ENCODE results near the gene SUGCT.

The SUGCT gene

GRCh38 chr7:40544221-40544723, 409.5 kb downstream of the SUGCT start:
- Histone ChIP-seq H4K20me1 (ENCODE audit: insufficient read depth, low read length, poor library complexity, severe bottlenecking) (no peaks in the 10 kb centered on the region), H3K4me2 (ENCODE audit: low read depth, low read length, poor library complexity, severe bottlenecking) (no peak overlapping the region), H3K36me3 (ENCODE audit: insufficient read depth, low read length) (no peaks in the 10 kb centered on the region), H3K9ac (ENCODE audit: low read depth, low read length, poor library complexity, severe bottlenecking) (no peak overlapping the region), H3K4me1 (ENCODE audit: insufficient read depth, low read length, poor library complexity, severe bottlenecking) (no peaks in the 10 kb centered on the region), H3K27me3 (ENCODE audit: insufficient read depth, low read length, poor library complexity, severe bottlenecking) (no peaks in the 10 kb centered on the region), H3F3A (ENCODE audit: low read depth) (no peaks in the 10 kb centered on the region), H3K9me2 (replicated peaks; ENCODE audit: low read depth, low read length) (no peaks in the 10 kb centered on the region), H3K9me3 (ENCODE audit: insufficient read depth, low read depth, low read length) (no peaks in the 10 kb centered on the region), H3K4me3 (ENCODE audit: low read length, poor library complexity, severe bottlenecking) (no peak overlapping the region), H2AFZ (ENCODE audit: low read length) (no peak overlapping the region), H3K79me2 (ENCODE audit: insufficient read depth, low read length) (no peaks in the 10 kb centered on the region)
- TF ChIP-seq CTCF (conservative IDR thresholded peaks at IDR 0.05; ENCODE audit: low read length) (no peak), EZH2phosphoT487 (IDR thresholded peaks at IDR 0.05; ENCODE audit: borderline replicate concordance) (no peak)

- H3K79me2 ChIP-seq (ENCODE audit: insufficient read depth, low read length): no peaks in the 10 kb centered on the region
- peaks cover 4% of the 10 kb centered on the region for H3K4me1 ChIP-seq (ENCODE audit: insufficient read depth, low read length, poor library complexity, severe bottlenecking)
- no peaks in the 10 kb centered on the region for H3K27me3 ChIP-seq (ENCODE audit: insufficient read depth, low read length, poor library complexity, severe bottlenecking)
- H3K4me3 ChIP-seq (ENCODE audit: low read length, poor library complexity, severe bottlenecking): no peak overlapping the region
- no peak overlapping the region for H3K4me2 ChIP-seq (ENCODE audit: low read depth, low read length, poor library complexity, severe bottlenecking)
- H2AFZ ChIP-seq (ENCODE audit: low read length): no peak overlapping the region
- H3F3A ChIP-seq (ENCODE audit: low read depth): no peaks in the 10 kb centered on the region
- no peak overlapping the region for H3K9ac ChIP-seq (ENCODE audit: low read depth, low read length, poor library complexity, severe bottlenecking)
- no peaks in the 10 kb centered on the region for H3K9me2 ChIP-seq (replicated peaks; ENCODE audit: low read depth, low read length)
- H3K9me3 ChIP-seq (ENCODE audit: insufficient read depth, low read depth, low read length): no peaks in the 10 kb centered on the region
- no peaks in the 10 kb centered on the region for H4K20me1 ChIP-seq (ENCODE audit: insufficient read depth, low read length, poor library complexity, severe bottlenecking)
- no peaks in the 10 kb centered on the region for H3K36me3 ChIP-seq (ENCODE audit: insufficient read depth, low read length)
- no peak for TF ChIP-seq CTCF (conservative IDR thresholded peaks at IDR 0.05; ENCODE audit: low read length)
- TF ChIP-seq EZH2phosphoT487 (IDR thresholded peaks at IDR 0.05; ENCODE audit: borderline replicate concordance): no peak
Observed at GRCh38 chr7:40544871-40545303, 410.1 kb downstream of the SUGCT start.

- no peaks in the 10 kb centered on the region for H3K9me3 ChIP-seq (ENCODE audit: insufficient read depth, low read depth, low read length)
- H3K9ac ChIP-seq (ENCODE audit: low read depth, low read length, poor library complexity, severe bottlenecking): no peak overlapping the region
- no peaks in the 10 kb centered on the region for H3K9me2 ChIP-seq (replicated peaks; ENCODE audit: low read depth, low read length)
- H3K27me3 ChIP-seq (ENCODE audit: insufficient read depth, low read length, poor library complexity, severe bottlenecking): no peaks in the 10 kb centered on the region
- H3K4me1 ChIP-seq (ENCODE audit: insufficient read depth, low read length, poor library complexity, severe bottlenecking): peaks cover 12% of the 10 kb centered on the region
- H3F3A ChIP-seq (ENCODE audit: low read depth): no peaks in the 10 kb centered on the region
- H2AFZ ChIP-seq (ENCODE audit: low read length): no peak overlapping the region
- no peaks in the 10 kb centered on the region for H3K79me2 ChIP-seq (ENCODE audit: insufficient read depth, low read length)
- H4K20me1 ChIP-seq (ENCODE audit: insufficient read depth, low read length, poor library complexity, severe bottlenecking): no peaks in the 10 kb centered on the region
- H3K4me2 ChIP-seq (ENCODE audit: low read depth, low read length, poor library complexity, severe bottlenecking): no peak overlapping the region
- no peaks in the 10 kb centered on the region for H3K36me3 ChIP-seq (ENCODE audit: insufficient read depth, low read length)
- TF ChIP-seq EZH2phosphoT487 (IDR thresholded peaks at IDR 0.05; ENCODE audit: borderline replicate concordance) (no peak), CTCF (conservative IDR thresholded peaks at IDR 0.05; ENCODE audit: low read length) (no peak)
- no peak overlapping the region for H3K4me3 ChIP-seq (ENCODE audit: low read length, poor library complexity, severe bottlenecking)
Observed at GRCh38 chr7:40545739-40546138, 410.9 kb downstream of the SUGCT start.
